ENCODE measurements around the gene SBK2. TPM values are rescaled to one million over a fixed set of nuclear protein-coding genes. Genes with fewer than 3 reads are reported as not detected.

The SBK2 gene
- total RNA-seq, 2 experiments from 2014 or later = not detected

- Histone ChIP-seq H3K27me3 (ENCODE audit: control insufficient read depth in 1 of 2, insufficient read depth in 2 of 2, low read length in 2 of 2) (peaks cover 0 to 5% of the 10 kb centered on the region in 2 experiments), H3K27ac (ENCODE audit: low read depth in 1 of 2, low read length in 2 of 2) (no peak overlapping the region), H3K4me3 (ENCODE audit: low read length) (no peak overlapping the region), H3K4me1 (ENCODE audit: insufficient read depth, low read length) (peaks cover 5% of the 10 kb centered on the region), H3K36me3 (ENCODE audit: insufficient read depth, low read length) (no peaks in the 10 kb centered on the region), H3K9me3 (ENCODE audit: control insufficient read depth in 1 of 2, insufficient read depth in 1 of 2, low read length in 2 of 2) (no peaks in the 10 kb centered on the region)
- TF ChIP-seq CTCF (IDR thresholded peaks at IDR 0.05) = no peak
- no peaks in the 10 kb centered on the region for H3K27me3 Mint-ChIP-seq
- POLR2A ChIA-PET = no interaction called here
- H3K27ac Mint-ChIP-seq = no peak overlapping the region
- H3K36me3 Mint-ChIP-seq (ENCODE audit: low read depth) = no peaks in the 10 kb centered on the region
- no peak overlapping the region for H3K4me3 Mint-ChIP-seq
- no peaks in the 10 kb centered on the region for H3K4me1 Mint-ChIP-seq (ENCODE audit: low read depth)
- intact Hi-C loops (cut with DNase I, micrococcal nuclease) = no loop called here
- no peaks in the 10 kb centered on the region for H3K9me3 Mint-ChIP-seq
- CTCF ChIA-PET = no interaction called here
- no peak for ATAC-seq (ENCODE audit: poor library complexity)
- no peak for DNase-seq
Measured at GRCh38 chr19:55495646-55496349, 41.1 kb downstream of the SBK2 start.

- H3K27me3 Mint-ChIP-seq = no peaks in the 10 kb centered on the region
- H3K27me3 ChIP-seq (ENCODE audit: control insufficient read depth in 1 of 2, insufficient read depth in 2 of 2, low read length in 2 of 2) = peaks cover 0 to 5% of the 10 kb centered on the region in 2 experiments
- no peaks in the 10 kb centered on the region for H3K9me3 ChIP-seq (ENCODE audit: control insufficient read depth in 1 of 2, insufficient read depth in 1 of 2, low read length in 2 of 2)
- H3K4me3 Mint-ChIP-seq = no peak overlapping the region
- no peak overlapping the region for H3K4me3 ChIP-seq (ENCODE audit: low read length)
- DNase-seq (peak in 1 of 14 experiments; percentile 12), ATAC-seq (ENCODE audit: poor library complexity) (no peak)
- H3K36me3 ChIP-seq (ENCODE audit: insufficient read depth, low read length) = no peaks in the 10 kb centered on the region
- intact Hi-C loops (cut with DNase I, micrococcal nuclease) = no loop called here
- H3K36me3 Mint-ChIP-seq (ENCODE audit: low read depth) = no peaks in the 10 kb centered on the region
- no peaks in the 10 kb centered on the region for H3K4me1 Mint-ChIP-seq (ENCODE audit: low read depth)
- no peak overlapping the region for H3K27ac Mint-ChIP-seq
- no peaks in the 10 kb centered on the region for H3K9me3 Mint-ChIP-seq
- H3K4me1 ChIP-seq (ENCODE audit: insufficient read depth, low read length) = peaks cover 5% of the 10 kb centered on the region
- CTCF ChIA-PET = interaction anchor here (1.4 kb wide), 1 partner anchor 10 kb away, joined by 5 read pairs; no protein-coding TSS in a partner anchor
- no peak for TF ChIP-seq CTCF (IDR thresholded peaks at IDR 0.05)
- no peak overlapping the region for H3K27ac ChIP-seq (ENCODE audit: low read depth in 1 of 2, low read length in 2 of 2)
- POLR2A ChIA-PET = no interaction called here
Measured at GRCh38 chr19:55494172-55494761, 42.7 kb downstream of the SBK2 start.

GRCh38 chr19:55493645-55494171, 43.2 kb downstream of the SBK2 start:
- H3K4me1 ChIP-seq (ENCODE audit: insufficient read depth, low read length) = peaks cover 5% of the 10 kb centered on the region
- Mint-ChIP-seq H3K27me3 (no peaks in the 10 kb centered on the region), H3K36me3 (ENCODE audit: low read depth) (no peaks in the 10 kb centered on the region), H3K4me3 (no peak overlapping the region), H3K4me1 (ENCODE audit: low read depth) (no peaks in the 10 kb centered on the region), H3K9me3 (no peaks in the 10 kb centered on the region), H3K27ac (no peak overlapping the region)
- H3K4me3 ChIP-seq (ENCODE audit: low read length) = no peak overlapping the region
- H3K9me3 ChIP-seq (ENCODE audit: control insufficient read depth in 1 of 2, insufficient read depth in 1 of 2, low read length in 2 of 2) = no peaks in the 10 kb centered on the region
- ATAC-seq (ENCODE audit: poor library complexity) (no peak), DNase-seq (peak in 1 of 14 experiments; percentile 19)
- peaks cover 0 to 5% of the 10 kb centered on the region in 2 experiments for H3K27me3 ChIP-seq (ENCODE audit: control insufficient read depth in 1 of 2, insufficient read depth in 2 of 2, low read length in 2 of 2)
- no peak overlapping the region for H3K27ac ChIP-seq (ENCODE audit: low read depth in 1 of 2, low read length in 2 of 2)
- intact Hi-C loops (cut with DNase I, micrococcal nuclease) = no loop called here
- no peak for TF ChIP-seq CTCF (IDR thresholded peaks at IDR 0.05)
- ChIA-PET POLR2A (interaction anchor here (0.6 kb wide), 1 partner anchor 352 kb away, joined by 3 read pairs; no protein-coding TSS in a partner anchor), CTCF (no interaction called here)
- no peaks in the 10 kb centered on the region for H3K36me3 ChIP-seq (ENCODE audit: insufficient read depth, low read length)

Measured in CD4-positive, alpha-beta T cell (primary cell).